ENCODE measurements around the gene ZNF185. TPM values are rescaled to one million over a fixed set of nuclear protein-coding genes. Genes with fewer than 3 reads are reported as not detected.

Gene ZNF185
- total and polyA plus RNA-seq, 10 of the 15 experiments (the other 5 are each of a cell fraction or from before 2014, with no cell fraction given), result 0.23 to 1.3 (median 0.55) TPM

GRCh38 chrX:152896450-152896849, 1.4 kb upstream of the ZNF185 start:
- H4K20me1 ChIP-seq (ENCODE audit: control insufficient read depth, insufficient read depth), result no peaks in the 10 kb centered on the region
- CTCF ChIA-PET, result interaction anchor here (0.6 kb wide), 1 partner anchor 130 kb away, joined by 3 read pairs; no protein-coding TSS in a partner anchor
- 35% methylated on average over 8 of the region's 8 CpGs for WGBS (ENCODE audit: insufficient coverage, insufficient replicate concordance, low lambda C conversion rate, missing lambda C conversion rate)
- intact Hi-C loops (cut with micrococcal nuclease; ENCODE audit: unreplicated experiment), result no loop called here
- H3K79me2 ChIP-seq (ENCODE audit: control insufficient read depth, insufficient read depth, low read length), result no peaks in the 10 kb centered on the region
- RAD21 ChIA-PET (ENCODE audit: unreplicated experiment), result no interaction called here
- no peaks in the 10 kb centered on the region for H3K4me1 ChIP-seq (ENCODE audit: control insufficient read depth, insufficient read depth, low read length)
- H3K4me2 ChIP-seq (ENCODE audit: control insufficient read depth, insufficient read depth), result no peak overlapping the region
- no peaks in the 10 kb centered on the region; a peak in 1 of 4 replicates for H3K27me3 ChIP-seq (replicated peaks in 1 of 2; ENCODE audit: control insufficient read depth in 2 of 2, insufficient read depth in 2 of 2, low read length in 1 of 2)
- in situ Hi-C loops (cut with MboI), result no loop called here
- no peak overlapping the region for H3K4me3 ChIP-seq
- no peak overlapping the region for H3K27ac ChIP-seq (ENCODE audit: control insufficient read depth, insufficient read depth)
- no peaks in the 10 kb centered on the region for H3K9me3 ChIP-seq (replicated peaks; ENCODE audit: control insufficient read depth, insufficient read depth, low read length)
- DNase-seq (ENCODE audit: low read depth, low spot score) (no peak), FAIRE-seq (no peak), ATAC-seq (no peak)
- no peaks in the 10 kb centered on the region for H3K36me3 ChIP-seq (ENCODE audit: control insufficient read depth in 2 of 2, insufficient read depth in 2 of 2, low read length in 1 of 2)
- POLR2A ChIA-PET, result no interaction called here
- TF ChIP-seq NR2C1 (IDR thresholded peaks at IDR 0.05) (no peak), BRCA1 (IDR thresholded peaks at IDR 0.05; ENCODE audit: low read depth, low read length) (no peak), TCF7 (IDR thresholded peaks at IDR 0.05; ENCODE audit: borderline replicate concordance) (no peak), USF2 (IDR thresholded peaks at IDR 0.05; ENCODE audit: borderline replicate concordance, low read depth, low read length) (no peak), YBX1 (IDR thresholded peaks at IDR 0.05) (no peak), ZNF24 (IDR thresholded peaks at IDR 0.05) (no peak), SREBF2 (IDR thresholded peaks at IDR 0.05; ENCODE audit: low read length) (no peak), PBX3 (IDR thresholded peaks at IDR 0.05; ENCODE audit: insufficient replicate concordance, low read depth, low read length) (no peak), IKZF2 (IDR thresholded peaks at IDR 0.05) (no peak), JUND (IDR thresholded peaks at IDR 0.05; ENCODE audit: low read depth, low read length) (no peak), FOS (IDR thresholded peaks at IDR 0.05; ENCODE audit: borderline replicate concordance, extremely low read depth, insufficient read length) (no peak), STAT1 (conservative IDR thresholded peaks at IDR 0.05) (no peak), SKIL (IDR thresholded peaks at IDR 0.05; ENCODE audit: low read depth, poor library complexity, severe bottlenecking) (no peak), STAT3 (IDR thresholded peaks at IDR 0.05; ENCODE audit: low read depth, low read length) (no peak), YY1 (IDR thresholded peaks at IDR 0.05; ENCODE audit: low read depth, low read length) (no peak), MXI1 (IDR thresholded peaks at IDR 0.05; ENCODE audit: low read depth, low read length) (no peak), NR2C2 (IDR thresholded peaks at IDR 0.05; ENCODE audit: borderline replicate concordance, control insufficient read depth, insufficient read length, low read depth) (no peak), CREM (IDR thresholded peaks at IDR 0.05; ENCODE audit: low read depth) (no peak), CHD2 (IDR thresholded peaks at IDR 0.05; ENCODE audit: borderline replicate concordance, low read depth, low read length) (no peak)
- H3K9ac ChIP-seq (ENCODE audit: control insufficient read depth, insufficient read depth, low read length), result no peak overlapping the region
- H2AFZ ChIP-seq (ENCODE audit: control insufficient read depth, low read depth, low read length), result no peak overlapping the region
- no TSS peak for BruUV-seq (replicated peaks)
- SMC1A ChIA-PET (ENCODE audit: uncharacterized antibody, unreplicated experiment), result no interaction called here

Data from GM12878 (cell line).